ENCODE measurements around the gene HAPLN1. TPM values are rescaled to one million over a fixed set of nuclear protein-coding genes. Genes with fewer than 3 reads are reported as not detected.

HAPLN1 gene
- polyA plus RNA-seq, 1 donor from 2014 or later = 0.10 TPM

- H3K27me3 ChIP-seq (ENCODE audit: insufficient read depth, low read depth, low read length) = peaks cover 19% of the 10 kb centered on the region
- no peak for TF ChIP-seq EZH2 (IDR thresholded peaks at IDR 0.05; ENCODE audit: borderline replicate concordance, insufficient read depth, low read length, poor library complexity, severe bottlenecking)
- no peak for TF ChIP-seq REST (IDR thresholded peaks at IDR 0.05; ENCODE audit: borderline replicate concordance)
- TF ChIP-seq CTCF (IDR thresholded peaks at IDR 0.05; ENCODE audit: poor library complexity, severe bottlenecking) = peak; percentile 92
- TF ChIP-seq TAF1 (IDR thresholded peaks at IDR 0.05; ENCODE audit: low read depth) = no peak
- peak; percentile 22 for TF ChIP-seq MXI1 (conservative IDR thresholded peaks at IDR 0.05; ENCODE audit: poor library complexity, severe bottlenecking)
- TF ChIP-seq SMC3 (conservative IDR thresholded peaks at IDR 0.05; ENCODE audit: poor library complexity) = peak; percentile 93
- TF ChIP-seq POLR2AphosphoS5 (IDR thresholded peaks at IDR 0.05) = peak; percentile 4
- no peak for TF ChIP-seq EP300 (conservative IDR thresholded peaks at IDR 0.05; ENCODE audit: poor library complexity, severe bottlenecking)
- peak; percentile 93 for TF ChIP-seq RAD21 (conservative IDR thresholded peaks at IDR 0.05)
- no peaks in the 10 kb centered on the region for H3K9me3 ChIP-seq (ENCODE audit: low read length)
- peak overlapping the region; percentile 67 for H3K9ac ChIP-seq (ENCODE audit: low read length)
- H3K4me2 ChIP-seq (ENCODE audit: low read length) = peak overlapping the region; percentile 28
- no peaks in the 10 kb centered on the region for H3F3A ChIP-seq (ENCODE audit: insufficient read depth, low read length, poor library complexity, severe bottlenecking)
- peak overlapping the region; percentile 66 for H2AFZ ChIP-seq (ENCODE audit: low read depth, low read length)
- no peaks in the 10 kb centered on the region for H3K36me3 ChIP-seq (ENCODE audit: insufficient read depth, low read length)
- no peak overlapping the region for H3K27ac ChIP-seq (ENCODE audit: low read length)
- H3K79me2 ChIP-seq (replicated peaks; ENCODE audit: insufficient read depth, low read length) = no peaks in the 10 kb centered on the region
- H4K20me1 ChIP-seq (ENCODE audit: insufficient read depth) = no peaks in the 10 kb centered on the region
- peak overlapping the region; percentile 72 for H3K4me3 ChIP-seq (ENCODE audit: low read length)
- no peaks in the 10 kb centered on the region for H3K9me2 ChIP-seq (ENCODE audit: insufficient read depth, low read length)
Measured at GRCh38 chr5:83721953-83722901, 1.6 kb upstream of the HAPLN1 start.

DNA sequence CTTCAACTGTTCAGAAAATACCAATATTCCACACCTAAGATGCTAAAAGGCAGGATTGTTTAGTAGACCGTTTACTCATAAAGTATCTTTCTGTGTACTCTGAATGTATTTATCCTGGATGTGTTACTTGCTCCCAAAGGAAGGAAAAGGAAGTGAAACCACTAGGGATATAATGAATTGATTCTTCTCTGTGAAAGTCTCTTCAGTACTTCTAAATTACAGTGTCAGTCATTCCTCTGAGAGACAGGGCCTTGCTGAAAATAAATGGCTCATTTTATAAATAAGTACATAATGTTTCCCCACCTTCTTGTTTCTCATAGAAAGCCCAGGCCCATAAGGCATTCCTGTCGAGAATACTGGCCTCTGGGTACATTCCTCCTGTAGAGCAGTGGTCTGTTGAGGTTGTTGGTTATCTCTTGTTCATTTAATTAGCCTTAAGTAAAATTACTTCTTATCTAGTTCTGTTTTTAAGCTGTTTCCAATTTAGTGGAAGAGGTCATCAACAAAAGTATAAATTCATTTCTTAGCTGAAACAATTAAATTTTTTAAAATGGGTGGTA, 1.6 kb downstream of the HAPLN1 start:
- Histone ChIP-seq H3K36me3 (ENCODE audit: insufficient read depth, low read length) (no peaks in the 10 kb centered on the region), H3K27ac (ENCODE audit: low read length) (no peak overlapping the region), H3F3A (ENCODE audit: insufficient read depth, low read length, poor library complexity, severe bottlenecking) (no peaks in the 10 kb centered on the region), H2AFZ (ENCODE audit: low read depth, low read length) (no peak overlapping the region), H3K9ac (ENCODE audit: low read length) (no peak overlapping the region), H3K27me3 (ENCODE audit: insufficient read depth, low read depth, low read length) (peaks cover 19% of the 10 kb centered on the region), H4K20me1 (ENCODE audit: insufficient read depth) (no peaks in the 10 kb centered on the region), H3K4me2 (ENCODE audit: low read length) (no peak overlapping the region), H3K9me2 (ENCODE audit: insufficient read depth, low read length) (no peaks in the 10 kb centered on the region), H3K4me3 (ENCODE audit: low read length) (no peak overlapping the region), H3K79me2 (replicated peaks; ENCODE audit: insufficient read depth, low read length) (no peaks in the 10 kb centered on the region), H3K9me3 (ENCODE audit: low read length) (no peaks in the 10 kb centered on the region)
- TF ChIP-seq REST (IDR thresholded peaks at IDR 0.05; ENCODE audit: borderline replicate concordance) (peak; percentile 40), CTCF (IDR thresholded peaks at IDR 0.05; ENCODE audit: poor library complexity, severe bottlenecking) (no peak), EZH2 (IDR thresholded peaks at IDR 0.05; ENCODE audit: borderline replicate concordance, insufficient read depth, low read length, poor library complexity, severe bottlenecking) (no peak)

All from neural cell (in vitro differentiated cells).